Thymus (tissue), 11 donors: Measurements from ENCODE around the gene ATP10B. TPM values are rescaled to one million over a fixed set of nuclear protein-coding genes. Genes with fewer than 3 reads are reported as not detected.

Experiments
- DNase-seq, 9 donors: peaks; one replicate each; pipeline ENCODE4 v3.0.0-alpha.2; 2013; ENCODE audit warnings: low spot score in 9 of 9, low read depth in 6 of 9, missing footprints in 1 of 9
- H3K27ac ChIP-seq, 2 donors: one replicate each; pipeline ENCODE4 v1.5.1; 2013; ENCODE audit warnings: control low read depth in 1 of 2, low read depth in 1 of 2, low read length in 1 of 2, mild to moderate bottlenecking in 1 of 2, moderate library complexity in 1 of 2
- H3K27me3 ChIP-seq, 2 donors: one replicate each; pipeline ENCODE4 v1.5.1; 2013; ENCODE audit warnings: low read length in 1 of 2; ENCODE audit not compliant: control insufficient read depth in 2 of 2, insufficient read depth in 1 of 2
- H3K36me3 ChIP-seq, 2 donors: one replicate each; pipeline ENCODE4 v1.5.1; 2013; ENCODE audit warnings: low read length in 1 of 2, mild to moderate bottlenecking in 1 of 2, moderate library complexity in 1 of 2; ENCODE audit not compliant: control insufficient read depth in 2 of 2, insufficient read depth in 2 of 2
- H3K4me1 ChIP-seq, 2 donors: one replicate each; pipeline ENCODE4 v1.5.1; 2013; ENCODE audit warnings: low read length in 2 of 2; ENCODE audit not compliant: control insufficient read depth in 2 of 2, insufficient read depth in 2 of 2
- H3K4me3 ChIP-seq, 2 donors: one replicate each; pipeline ENCODE4 v1.5.1; 2013; ENCODE audit warnings: low read length in 2 of 2, control low read depth in 1 of 2, mild to moderate bottlenecking in 1 of 2
- H3K9me3 ChIP-seq, 2 donors: one replicate each; pipeline ENCODE4 v1.5.1; 2013; ENCODE audit warnings: low read length in 1 of 2, mild to moderate bottlenecking in 1 of 2; ENCODE audit not compliant: control insufficient read depth in 2 of 2, insufficient read depth in 1 of 2
- WGBS: extraction: QIAGEN DNeasy Blood & Tissue Kit; methylation state at CpG from one replicate; pipeline ENCODE4 v1.1.7; 2013; 5-methylcytosine and 5-hydroxymethylcytosine counted together
- polyA plus RNA-seq: library from polyadenylated mRNA; stranded (reverse); fragments of 200-250 nt; gene quantifications from one replicate; pipeline ENCODE4 v1.2.3, GENCODE V29; 2013
- total RNA-seq: library from RNA; stranded (reverse); fragments of 120-200 nt; gene quantifications from one replicate; pipeline ENCODE4 v1.2.4, GENCODE V29; 2013
- donor health status: healthy.

The ATP10B gene
- total and polyA plus RNA-seq, 2 donors = 2.6 to 10.1 TPM

DNA sequence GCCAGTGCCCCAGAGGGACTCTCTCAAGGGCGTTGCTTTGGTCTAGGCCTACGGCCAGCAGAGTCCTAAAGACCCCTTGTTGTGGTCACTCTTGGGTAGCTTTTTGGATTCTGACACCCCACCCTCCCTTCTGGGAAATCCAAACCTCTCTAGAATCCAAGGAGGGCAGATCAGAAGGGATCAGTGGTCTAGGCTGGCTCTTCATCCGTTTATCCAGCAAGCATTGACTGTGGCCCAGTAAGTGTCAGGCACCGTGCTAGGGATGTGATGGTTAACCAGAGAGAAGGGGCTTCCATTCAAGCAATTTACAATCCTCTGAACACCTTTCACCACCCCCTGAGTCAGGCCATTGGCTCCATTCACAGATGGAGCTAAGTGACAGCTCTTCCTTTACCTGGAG, 249.3 kb downstream of the ATP10B start:
- no peak overlapping the region for H3K4me3 ChIP-seq
- DNase-seq = no peak
- H3K27ac ChIP-seq = no peak overlapping the region
- no peaks in the 10 kb centered on the region for H3K4me1 ChIP-seq
- no peaks in the 10 kb centered on the region for H3K9me3 ChIP-seq
- no peaks in the 10 kb centered on the region for H3K27me3 ChIP-seq
- H3K36me3 ChIP-seq = no peaks in the 10 kb centered on the region
- 94% methylated on average over 4 of the region's 4 CpGs for WGBS

- Histone ChIP-seq H3K27ac (no peak overlapping the region), H3K4me3 (no peak overlapping the region), H3K9me3 (no peaks in the 10 kb centered on the region), H3K4me1 (no peaks in the 10 kb centered on the region), H3K36me3 (no peaks in the 10 kb centered on the region), H3K27me3 (no peaks in the 10 kb centered on the region)
- no peak for DNase-seq
- 93% methylated on average over 1 of the region's 1 CpG for WGBS
These were observed 251.0 kb downstream of the ATP10B start for GRCh38 chr5:160601046-160601445.

GRCh38 chr5:160573318-160573717, 278.7 kb downstream of the ATP10B start:
- 98% methylated on average over 3 of the region's 3 CpGs for WGBS

GRCh38 chr5:160567031-160567705, 284.8 kb downstream of the ATP10B start:
- no peak for DNase-seq
- Histone ChIP-seq H3K4me1 (no peaks in the 10 kb centered on the region), H3K27ac (no peak overlapping the region), H3K27me3 (no peaks in the 10 kb centered on the region), H3K4me3 (no peak overlapping the region), H3K9me3 (no peaks in the 10 kb centered on the region), H3K36me3 (no peaks in the 10 kb centered on the region)
- WGBS = 87% methylated on average over 4 of the region's 4 CpGs

More at GRCh38 chr5:160573318-160573717, 278.7 kb downstream of the ATP10B start:
- no peaks in the 10 kb centered on the region for H3K27me3 ChIP-seq
- no peaks in the 10 kb centered on the region for H3K4me1 ChIP-seq
- H3K27ac ChIP-seq = no peak overlapping the region
- no peak overlapping the region for H3K4me3 ChIP-seq
- no peaks in the 10 kb centered on the region for H3K9me3 ChIP-seq
- no peak for DNase-seq
- H3K36me3 ChIP-seq = no peaks in the 10 kb centered on the region

- H3K36me3 ChIP-seq = no peaks in the 10 kb centered on the region
- WGBS = 92% methylated on average over 8 of the region's 8 CpGs
- DNase-seq = no peak
- H3K27me3 ChIP-seq = no peaks in the 10 kb centered on the region
- H3K9me3 ChIP-seq = no peaks in the 10 kb centered on the region
- H3K4me3 ChIP-seq = no peak overlapping the region
- no peaks in the 10 kb centered on the region for H3K4me1 ChIP-seq
- no peak overlapping the region for H3K27ac ChIP-seq
These were observed 286.6 kb downstream of the ATP10B start for GRCh38 chr5:160565376-160565775.

GRCh38 chr5:160556846-160557245, 295.2 kb downstream of the ATP10B start:
- DNase-seq = no peak
- Histone ChIP-seq H3K4me1 (no peaks in the 10 kb centered on the region), H3K9me3 (no peaks in the 10 kb centered on the region), H3K27me3 (no peaks in the 10 kb centered on the region), H3K27ac (no peak overlapping the region), H3K4me3 (no peak overlapping the region), H3K36me3 (no peaks in the 10 kb centered on the region)
- WGBS = 91% methylated on average over 4 of the region's 4 CpGs

GRCh38 chr5:160555971-160556631, 295.9 kb downstream of the ATP10B start:
- Histone ChIP-seq H3K4me3 (no peak overlapping the region), H3K27me3 (no peaks in the 10 kb centered on the region), H3K27ac (no peak overlapping the region), H3K4me1 (no peaks in the 10 kb centered on the region), H3K36me3 (no peaks in the 10 kb centered on the region), H3K9me3 (no peaks in the 10 kb centered on the region)
- 94% methylated on average over 6 of the region's 6 CpGs for WGBS
- DNase-seq = no peak

DNA sequence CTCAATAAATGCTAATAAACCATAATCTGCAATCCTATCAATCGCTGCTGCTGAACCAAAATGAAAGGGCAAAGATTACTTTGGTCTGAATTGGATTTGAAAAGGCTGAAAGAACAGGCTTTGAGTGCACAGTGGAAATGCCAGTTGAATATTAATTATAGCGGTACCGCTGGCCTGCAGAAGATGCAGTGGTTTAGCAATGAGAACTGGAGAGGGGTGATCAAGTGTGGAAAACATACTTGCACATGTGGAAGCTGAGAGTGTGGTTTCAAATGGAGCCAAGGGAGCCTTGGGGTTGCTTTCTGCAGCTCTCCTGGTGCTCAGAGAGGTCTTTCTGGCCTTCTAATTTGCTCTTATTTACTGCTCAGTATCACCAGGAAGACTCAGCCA, 296.4 kb downstream of the ATP10B start:
- no peak for DNase-seq
- no peaks in the 10 kb centered on the region for H3K9me3 ChIP-seq
- no peaks in the 10 kb centered on the region for H3K4me1 ChIP-seq
- WGBS = 97% methylated on average over 3 of the region's 3 CpGs
- H3K27ac ChIP-seq = no peak overlapping the region
- H3K4me3 ChIP-seq = no peak overlapping the region
- H3K27me3 ChIP-seq = no peaks in the 10 kb centered on the region
- H3K36me3 ChIP-seq = no peaks in the 10 kb centered on the region

- Histone ChIP-seq H3K36me3 (no peaks in the 10 kb centered on the region), H3K4me1 (no peaks in the 10 kb centered on the region), H3K9me3 (no peaks in the 10 kb centered on the region), H3K27me3 (no peaks in the 10 kb centered on the region), H3K4me3 (no peak overlapping the region), H3K27ac (no peak overlapping the region)
- no peak for DNase-seq
These were observed 301.9 kb downstream of the ATP10B start for GRCh38 chr5:160550075-160550474.
